Measurements from ENCODE around the gene PAQR6.
"Not testable (repeated sequence)": the region's sequence is repeated elsewhere in the genome, so short reads cannot be mapped to it uniquely, and the experiment has no call there.

PAQR6 gene

GRCh38 chr1:156229809-156230472, 17.9 kb downstream of the PAQR6 start:
- DNase-seq: no peak

GRCh38 chr1:156228501-156228900, 19.4 kb downstream of the PAQR6 start:
- no peak for DNase-seq

- no peak for DNase-seq
These were observed 21.1 kb downstream of the PAQR6 start for GRCh38 chr1:156226782-156227181.

GRCh38 chr1:156226116-156226538, 21.7 kb downstream of the PAQR6 start:
- DNase-seq: no peak

GRCh38 chr1:156225677-156226014, 22.2 kb downstream of the PAQR6 start:
- DNase-seq: no peak

GRCh38 chr1:156221986-156222692, 25.7 kb downstream of the PAQR6 start:
- no peak for DNase-seq

- no peak for DNase-seq
These were observed 27.6 kb downstream of the PAQR6 start for GRCh38 chr1:156220226-156220625.

- DNase-seq: no peak
These were observed 30.0 kb downstream of the PAQR6 start for GRCh38 chr1:156217871-156218270.

GRCh38 chr1:156216361-156217086, 31.3 kb downstream of the PAQR6 start:
- DNase-seq: not testable (repeated sequence)

- DNase-seq: no peak
These were observed 33.7 kb downstream of the PAQR6 start for GRCh38 chr1:156214024-156214748.

GRCh38 chr1:156213644-156213966, 34.3 kb downstream of the PAQR6 start:
- DNase-seq: no peak

GRCh38 chr1:156212833-156213643, 34.8 kb downstream of the PAQR6 start, which contains the start of gene PMF1:
TSS of gene PMF1 (plus strand) at chr1:156213007. CDS start at chr1:156213016, 9 bp downstream.
- peak; percentile 92 for DNase-seq

- no peak for DNase-seq
These were observed 35.7 kb downstream of the PAQR6 start for GRCh38 chr1:156212130-156212529.

- no peak for DNase-seq
These were observed 36.6 kb downstream of the PAQR6 start for GRCh38 chr1:156211243-156211642.

GRCh38 chr1:156204686-156205085, 43.2 kb downstream of the PAQR6 start:
- DNase-seq: no peak

- DNase-seq: no peak
These were observed 44.5 kb downstream of the PAQR6 start for GRCh38 chr1:156203331-156203730.

- no peak for DNase-seq
These were observed 47.8 kb downstream of the PAQR6 start for GRCh38 chr1:156200044-156200443.

GRCh38 chr1:156198831-156199349, 49.0 kb downstream of the PAQR6 start:
- DNase-seq: no peak

GRCh38 chr1:156196445-156196844, 51.4 kb downstream of the PAQR6 start:
- no peak for DNase-seq

- no peak for DNase-seq
These were observed 52.0 kb downstream of the PAQR6 start for GRCh38 chr1:156195853-156196252.

GRCh38 chr1:156194300-156194652, 53.6 kb downstream of the PAQR6 start:
- no peak for DNase-seq

Data from kidney glomerular epithelial cell (primary cell).